D721Med (cell line): ENCODE data around the gene TBC1D16.

Experiments
- DNase-seq: peaks from one replicate; pipeline ENCODE4 v3.0.0; 2011; ENCODE audit warnings: low spot score; ENCODE audit not compliant: insufficient read length
- FAIRE-seq: peaks from 2 replicates; lab custom pipeline; 2011; peaks lifted over from hg19 to GRCh38; lab: Jason Lieb, UNC
- CTCF ChIP-seq: IDR thresholded peaks from 2 replicates; pipeline ENCODE4 v1.5.1; 2012; ENCODE audit warnings: mild to moderate bottlenecking, control low read depth; ENCODE audit not compliant: insufficient read depth; ENCODE audit errors: missing control alignments

TBC1D16 gene

DNA sequence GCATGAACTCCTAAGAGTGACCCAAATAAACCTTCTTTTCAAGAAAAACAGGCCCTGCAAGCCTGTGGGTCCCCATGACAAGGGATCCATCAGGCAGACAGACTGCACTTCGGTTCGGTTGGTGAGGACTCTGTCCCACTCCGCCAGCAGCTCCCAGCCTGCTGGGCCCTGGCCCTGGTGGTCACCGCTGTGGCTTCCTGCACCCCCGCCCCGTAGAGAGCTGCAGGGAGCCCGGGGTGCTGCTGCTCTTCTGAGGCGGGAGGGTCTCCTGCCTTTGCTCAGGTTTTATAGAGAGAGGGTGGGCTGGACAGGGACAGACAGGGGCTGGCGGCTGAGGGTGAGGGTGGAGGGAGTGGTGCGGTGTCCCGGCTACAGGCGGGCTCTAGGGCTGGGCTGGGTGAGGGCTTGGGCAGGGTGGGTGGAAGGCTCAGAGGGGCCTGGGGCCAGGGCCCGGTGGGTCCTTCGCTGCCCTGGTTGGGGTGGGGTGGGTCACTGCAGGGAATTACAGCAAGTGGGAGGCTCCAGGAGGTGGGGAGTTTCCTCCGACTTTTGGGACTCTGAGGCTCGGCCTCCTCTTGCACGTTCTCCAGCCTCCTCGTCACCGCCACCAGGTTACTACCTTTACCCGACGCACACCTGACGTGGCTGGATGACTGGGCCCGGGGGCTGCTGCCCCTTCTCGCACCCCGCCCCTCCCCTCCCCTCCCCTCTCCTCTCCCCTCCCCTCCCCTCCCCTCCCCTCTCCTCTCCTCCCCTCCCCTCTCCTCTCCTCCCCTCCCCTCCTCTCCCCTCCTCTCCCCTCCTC is 106.2 kb downstream of the TBC1D16 start:
- no peak for TF ChIP-seq CTCF
- DNase-seq (no peak), FAIRE-seq (no peak)

GRCh38 chr17:79928502-79929256 is 107.0 kb downstream of the TBC1D16 start:
- FAIRE-seq (no peak), DNase-seq (no peak)
- no peak for TF ChIP-seq CTCF

GRCh38 chr17:79927688-79928501 is 107.8 kb downstream of the TBC1D16 start:
- no peak for TF ChIP-seq CTCF
- FAIRE-seq = no peak

DNA sequence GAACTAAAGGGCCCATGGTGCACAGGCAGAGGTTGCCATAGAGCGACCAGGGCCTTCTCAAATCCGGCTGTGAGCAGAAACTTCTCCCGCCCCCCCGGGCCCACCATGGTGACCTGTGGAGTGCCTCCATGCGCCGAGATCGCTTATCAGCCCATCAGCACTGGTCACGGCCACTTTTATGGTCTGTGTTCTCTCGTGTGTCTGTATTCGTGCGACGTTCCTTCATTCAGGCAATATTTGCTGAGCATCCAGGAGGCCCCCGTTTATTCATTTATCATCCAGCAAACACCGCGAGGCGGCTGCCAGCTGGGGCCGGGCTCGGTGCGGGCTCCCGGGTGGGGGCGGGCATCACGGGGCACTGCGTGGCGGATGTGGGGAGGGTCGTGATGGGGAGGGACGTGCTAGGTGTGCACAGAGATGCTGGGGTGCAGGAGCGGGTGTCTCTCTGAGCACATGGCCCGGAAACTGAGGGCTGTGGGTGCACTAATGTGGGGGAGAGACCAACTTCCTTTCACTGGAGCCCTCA is 108.5 kb downstream of the TBC1D16 start:
- DNase-seq (no peak), FAIRE-seq (no peak)
- no peak for TF ChIP-seq CTCF

More at GRCh38 chr17:79927688-79928501, 107.8 kb downstream of the TBC1D16 start:
- no peak for DNase-seq

DNA sequence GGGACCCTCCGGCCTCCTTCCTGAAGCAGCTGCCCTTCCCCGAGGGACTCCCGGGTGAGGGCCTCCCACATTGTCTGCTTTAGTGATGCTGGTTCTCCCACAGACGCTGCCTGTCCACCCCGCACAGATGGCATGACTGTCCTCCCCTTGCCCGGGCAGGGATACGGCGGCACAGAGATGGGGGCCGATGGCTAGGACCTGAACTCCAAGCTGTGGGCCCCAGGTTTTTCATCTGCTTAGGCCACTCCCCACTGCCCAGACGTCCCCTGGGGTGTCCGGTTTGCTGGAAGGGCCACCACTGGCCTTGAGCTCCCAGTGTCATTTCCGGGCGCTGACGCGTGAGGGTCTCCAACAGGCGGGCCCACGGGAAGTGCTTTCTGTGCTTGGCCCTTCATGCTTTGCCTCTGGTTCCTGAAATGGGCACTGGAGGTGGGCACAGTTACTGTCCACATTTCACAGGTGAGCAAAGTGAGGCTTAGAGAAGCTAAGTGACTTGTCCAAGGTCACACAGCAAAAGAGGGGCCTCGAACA is 109.0 kb downstream of the TBC1D16 start:
- DNase-seq (no peak), FAIRE-seq (no peak)
- no peak for TF ChIP-seq CTCF

- FAIRE-seq (no peak), DNase-seq (no peak)
- no peak for TF ChIP-seq CTCF
These were observed 109.5 kb downstream of the TBC1D16 start for GRCh38 chr17:79926142-79926604.
